ENCODE measurements around the gene NSRP1.
"Not testable (repeated sequence)": the region's sequence is repeated elsewhere in the genome, so short reads cannot be mapped to it uniquely, and the experiment has no call there.

NSRP1 gene

DNA sequence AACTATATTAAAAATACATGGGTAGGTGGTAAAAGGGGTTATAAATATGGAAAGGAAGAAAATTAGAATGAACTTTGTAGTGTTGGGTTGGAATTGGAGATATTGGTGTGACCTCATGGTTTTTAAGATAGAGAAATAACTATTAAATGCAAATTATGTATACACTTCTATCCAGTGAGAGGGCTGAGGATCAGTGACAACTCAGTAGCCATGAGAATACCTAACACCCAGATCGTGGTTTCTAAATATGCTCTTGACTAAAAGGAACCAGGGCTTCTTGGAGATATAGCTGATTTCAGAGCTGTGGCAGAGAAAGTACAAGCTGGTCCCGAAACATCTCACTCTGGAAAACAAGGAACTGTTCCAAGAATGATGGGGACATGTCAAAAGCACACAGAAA lies 74.5 kb downstream of the NSRP1 start:
- peaks cover 19% of the 10 kb centered on the region for H3K36me3 Mint-ChIP-seq
- no peaks in the 10 kb centered on the region for H3K9me3 Mint-ChIP-seq
- no peak overlapping the region for H3K4me3 Mint-ChIP-seq
- H3K27ac Mint-ChIP-seq = peak overlapping the region; percentile 57
- peaks cover 7% of the 10 kb centered on the region for H3K4me1 Mint-ChIP-seq
- ATAC-seq = no peak
- DNase-seq (ENCODE audit: low spot score in 2 of 2) = no peak

DNA sequence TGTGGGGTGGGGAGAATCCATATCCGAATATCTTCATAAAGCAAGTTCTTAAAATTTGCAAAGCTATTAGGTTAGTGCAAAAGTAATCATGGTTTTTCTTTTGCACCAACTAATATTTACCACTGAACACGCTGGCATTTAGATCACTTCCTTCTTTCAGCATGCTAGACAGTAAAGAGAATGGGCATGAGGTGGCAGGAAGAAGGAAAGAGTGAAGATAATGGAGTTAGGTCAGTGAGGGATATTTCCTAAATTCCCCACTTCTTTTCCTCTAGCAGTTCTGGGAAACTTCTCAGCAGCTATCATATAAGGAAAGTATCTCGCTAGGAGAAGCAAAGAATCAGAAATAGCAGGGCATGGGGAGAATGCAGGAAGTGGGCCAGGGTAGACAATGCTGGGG lies 79.9 kb downstream of the NSRP1 start:
- DNase-seq (ENCODE audit: low spot score in 2 of 2) (no peak), ATAC-seq (no peak)
- Mint-ChIP-seq H3K4me3 (no peak overlapping the region), H3K4me1 (no peaks in the 10 kb centered on the region), H3K9me3 (no peaks in the 10 kb centered on the region), H3K36me3 (no peaks in the 10 kb centered on the region), H3K27ac (peak overlapping the region; percentile 13)

DNA sequence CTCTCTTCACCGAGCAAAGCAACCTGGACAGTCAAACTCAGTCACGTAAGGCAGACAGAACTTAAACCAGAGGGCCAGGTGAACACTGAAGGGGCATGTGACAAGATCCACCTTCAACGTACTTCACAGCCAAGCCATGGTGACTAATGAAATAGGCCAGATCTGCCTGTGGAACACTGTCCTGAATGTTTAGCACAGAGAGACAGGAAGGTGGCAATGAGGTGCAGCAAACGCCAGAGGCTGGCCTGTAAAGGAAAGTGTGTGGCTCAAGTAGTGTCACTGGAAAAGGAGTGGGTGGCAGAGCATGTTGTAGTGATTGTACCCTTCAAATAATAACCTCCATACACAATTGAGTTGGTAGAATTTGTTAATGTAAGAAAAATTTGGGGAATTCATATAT lies 80.8 kb downstream of the NSRP1 start:
- Mint-ChIP-seq H3K9me3 (no peaks in the 10 kb centered on the region), H3K4me1 (no peaks in the 10 kb centered on the region), H3K4me3 (no peak overlapping the region), H3K27ac (no peak overlapping the region), H3K36me3 (no peaks in the 10 kb centered on the region)
- ATAC-seq (no peak), DNase-seq (ENCODE audit: low spot score in 2 of 2) (no peak)

DNA sequence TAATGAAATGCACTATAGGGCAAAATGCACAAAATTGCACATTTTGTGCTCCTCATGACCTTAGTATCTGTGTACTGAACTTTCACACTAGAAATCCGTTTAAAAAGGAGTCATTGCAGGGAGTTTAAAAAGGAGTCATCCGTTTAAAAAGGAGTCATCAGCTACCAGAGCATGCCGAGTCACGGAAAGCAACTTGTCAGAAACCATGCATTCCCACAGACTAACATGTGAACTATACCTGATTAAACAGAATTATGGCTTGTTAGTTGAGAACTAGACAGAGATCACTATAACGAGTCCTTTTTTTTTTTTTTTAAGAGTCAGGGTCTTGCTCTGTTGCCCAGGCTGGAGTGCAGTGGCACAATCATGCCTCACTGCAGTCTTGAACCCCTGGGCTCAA lies 83.0 kb downstream of the NSRP1 start:
- DNase-seq (ENCODE audit: low spot score in 2 of 2) (no peak), ATAC-seq (no peak)
- Mint-ChIP-seq H3K27ac (no peak overlapping the region), H3K4me1 (no peaks in the 10 kb centered on the region), H3K9me3 (no peaks in the 10 kb centered on the region), H3K36me3 (no peaks in the 10 kb centered on the region), H3K4me3 (no peak overlapping the region)

DNA sequence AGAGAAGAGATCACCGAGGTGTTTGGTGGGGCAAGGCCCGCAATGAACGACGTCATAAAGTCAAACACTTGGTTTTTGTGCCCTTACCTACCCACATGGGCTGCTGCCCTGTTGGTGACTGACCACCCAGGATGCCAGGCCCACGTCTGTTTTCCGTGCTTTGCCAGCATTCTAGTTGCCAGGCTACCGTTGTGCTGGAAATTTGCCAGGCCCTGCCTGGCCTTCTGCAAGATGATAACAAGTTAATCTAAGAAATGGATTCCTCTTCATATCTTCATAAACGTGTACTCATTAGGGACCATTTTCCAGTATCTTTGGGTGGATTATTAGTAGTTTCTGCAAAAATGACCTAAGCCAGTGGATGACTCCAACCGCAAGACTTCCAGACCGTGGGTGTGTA lies 83.5 kb downstream of the NSRP1 start:
- H3K4me3 Mint-ChIP-seq = no peak overlapping the region
- DNase-seq (ENCODE audit: low spot score in 2 of 2) = no peak
- no peaks in the 10 kb centered on the region for H3K9me3 Mint-ChIP-seq
- no peak for ATAC-seq
- no peaks in the 10 kb centered on the region for H3K4me1 Mint-ChIP-seq
- no peaks in the 10 kb centered on the region for H3K36me3 Mint-ChIP-seq
- no peak overlapping the region for H3K27ac Mint-ChIP-seq

DNA sequence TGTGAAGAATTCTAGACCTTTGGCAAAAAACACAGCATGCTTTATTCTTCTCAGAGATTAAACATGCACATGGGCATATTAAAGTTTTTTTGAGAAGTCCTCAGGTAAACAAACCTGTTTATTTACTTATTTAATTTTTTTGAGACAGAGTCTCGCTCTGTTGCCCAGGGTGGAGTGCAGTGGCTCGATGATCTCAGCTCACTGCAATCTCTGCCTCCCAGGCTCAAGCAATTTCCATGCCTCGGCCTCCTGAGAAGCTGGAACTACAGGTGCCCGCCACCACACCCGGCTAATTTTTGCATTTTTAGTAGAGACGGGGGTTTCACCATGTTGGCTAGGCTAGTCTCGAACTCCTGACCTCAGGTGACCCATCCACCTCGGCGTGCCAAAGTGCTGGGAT lies 84.0 kb downstream of the NSRP1 start:
- not testable (repeated sequence) for H3K4me1 Mint-ChIP-seq; H3K4me3 Mint-ChIP-seq; H3K36me3 Mint-ChIP-seq; DNase-seq (ENCODE audit: low spot score in 2 of 2); ATAC-seq; H3K27ac Mint-ChIP-seq; H3K9me3 Mint-ChIP-seq

DNA sequence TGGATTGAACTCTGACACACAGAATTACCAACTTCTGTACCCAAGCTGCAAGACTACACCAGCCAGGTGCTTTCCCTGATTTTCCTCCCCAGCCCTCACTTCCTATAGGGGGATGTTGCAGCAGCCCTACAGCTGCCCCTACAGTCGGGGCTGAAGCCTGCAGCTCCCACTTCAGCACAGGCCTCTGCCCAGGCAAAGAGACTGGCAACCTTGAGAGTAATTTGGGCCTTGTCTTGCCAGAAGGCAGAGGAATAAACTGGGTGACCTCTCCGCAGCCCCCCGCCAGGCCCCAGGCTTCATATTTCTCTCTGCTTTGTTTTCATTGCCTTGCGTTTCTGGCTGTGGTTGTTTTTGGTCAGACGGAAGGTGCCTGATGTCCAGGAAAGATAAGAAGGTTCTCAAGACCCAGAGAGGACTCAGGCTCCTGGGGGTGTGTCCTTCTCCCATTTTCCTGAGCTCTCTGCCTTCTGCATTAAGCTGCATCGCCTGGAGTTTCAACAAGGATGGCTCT lies 86.9 kb downstream of the NSRP1 start:
- Mint-ChIP-seq H3K36me3 (no peaks in the 10 kb centered on the region), H3K4me1 (no peaks in the 10 kb centered on the region), H3K9me3 (no peaks in the 10 kb centered on the region), H3K27ac (no peak overlapping the region), H3K4me3 (no peak overlapping the region)
- DNase-seq (ENCODE audit: low spot score in 2 of 2) (no peak), ATAC-seq (no peak)

DNA sequence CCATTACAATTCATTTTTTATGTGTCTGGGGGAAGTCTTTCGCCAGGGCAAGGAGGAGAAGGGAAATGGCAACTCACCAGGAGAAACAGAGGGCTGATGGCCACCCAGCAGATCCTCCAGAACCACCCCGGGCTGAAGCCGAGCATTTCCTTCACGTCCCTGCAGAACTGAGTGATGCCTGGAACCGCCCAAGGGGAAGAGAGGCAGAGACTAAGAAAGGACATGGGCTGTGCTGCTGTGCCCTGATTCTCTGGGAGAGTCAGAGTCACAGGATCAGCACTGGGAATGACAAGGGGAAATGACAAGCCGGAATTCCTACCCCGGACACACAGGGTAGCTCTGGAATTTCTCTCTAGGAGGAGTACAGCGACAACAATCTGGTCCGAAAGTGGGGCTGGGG lies 91.0 kb downstream of the NSRP1 start:
- H3K4me1 Mint-ChIP-seq = peaks cover 18% of the 10 kb centered on the region
- H3K36me3 Mint-ChIP-seq = no peaks in the 10 kb centered on the region
- H3K4me3 Mint-ChIP-seq = no peak overlapping the region
- DNase-seq (ENCODE audit: low spot score in 2 of 2) = no peak
- no peaks in the 10 kb centered on the region for H3K9me3 Mint-ChIP-seq
- ATAC-seq = no peak
- H3K27ac Mint-ChIP-seq = no peak overlapping the region

DNA sequence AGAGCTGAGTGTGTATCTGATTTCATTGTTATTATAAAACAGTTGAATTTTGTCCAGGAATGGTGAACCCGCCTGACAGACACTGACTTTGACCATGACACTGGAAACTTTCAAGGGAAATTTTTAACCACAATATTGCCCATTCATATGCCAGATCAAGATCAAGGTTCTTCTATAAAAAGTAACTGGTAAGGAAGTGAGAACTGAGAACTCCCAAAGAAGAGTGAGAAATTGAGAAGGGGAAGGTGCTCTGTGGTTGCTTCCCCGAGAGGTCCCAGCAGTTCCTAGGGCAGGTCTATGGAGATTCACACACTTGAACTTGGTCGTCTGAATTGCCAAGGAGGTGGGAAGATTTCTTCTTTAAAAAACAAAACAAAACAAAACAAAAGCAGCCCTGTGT lies 91.6 kb downstream of the NSRP1 start:
- ATAC-seq (no peak), DNase-seq (ENCODE audit: low spot score in 2 of 2) (no peak)
- peaks cover 18% of the 10 kb centered on the region for H3K4me1 Mint-ChIP-seq
- H3K27ac Mint-ChIP-seq = no peak overlapping the region
- H3K4me3 Mint-ChIP-seq = no peak overlapping the region
- no peaks in the 10 kb centered on the region for H3K36me3 Mint-ChIP-seq
- no peaks in the 10 kb centered on the region for H3K9me3 Mint-ChIP-seq

DNA sequence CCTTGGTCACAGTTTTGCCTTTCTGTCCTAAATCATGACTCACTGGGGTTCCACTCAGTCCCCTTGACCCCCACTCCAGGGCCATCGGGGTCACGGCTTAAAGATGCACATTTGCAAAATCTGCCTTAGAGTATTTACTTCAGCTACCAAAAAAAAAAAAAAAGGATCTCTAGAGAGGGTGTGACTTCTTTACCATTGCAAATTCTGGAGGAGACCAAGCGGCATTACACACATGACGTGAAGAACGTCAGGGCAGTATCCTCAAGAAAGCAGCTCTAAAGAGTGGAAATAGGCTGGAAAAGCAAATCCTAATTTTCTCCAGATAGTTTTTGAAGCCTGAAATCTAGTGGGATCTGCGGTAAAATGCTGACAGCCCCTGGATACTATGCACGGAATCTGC lies 93.3 kb downstream of the NSRP1 start:
- H3K27ac Mint-ChIP-seq = no peak overlapping the region
- ATAC-seq (no peak), DNase-seq (ENCODE audit: low spot score in 2 of 2) (no peak)

DNA sequence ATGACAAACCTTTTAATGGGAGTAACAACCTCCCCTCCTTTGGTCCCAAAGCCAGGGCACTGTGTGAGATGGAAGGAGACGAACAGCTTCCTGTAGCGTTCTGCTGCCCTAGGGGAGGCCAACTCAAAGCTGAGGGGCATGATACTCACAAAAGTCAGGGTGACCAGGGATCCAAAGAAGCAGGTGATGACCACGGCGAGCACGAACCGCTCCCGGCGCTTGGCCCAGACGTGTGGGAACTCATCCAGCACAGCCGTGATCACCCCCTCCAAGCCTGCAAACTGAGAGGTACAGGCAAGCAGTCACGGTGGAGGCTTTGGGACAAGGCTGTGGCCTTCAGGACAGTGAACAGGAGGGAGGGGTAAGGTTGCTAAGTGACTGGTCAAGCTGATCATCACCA lies 93.8 kb downstream of the NSRP1 start:
- Mint-ChIP-seq H3K9me3 (no peaks in the 10 kb centered on the region), H3K4me3 (no peak overlapping the region), H3K27ac (peak overlapping the region; percentile 30), H3K36me3 (no peaks in the 10 kb centered on the region), H3K4me1 (peaks cover 18% of the 10 kb centered on the region)
- no peak for DNase-seq (ENCODE audit: low spot score in 2 of 2)
- ATAC-seq = no peak

More for the DNA sequence above, 93.3 kb downstream of the NSRP1 start:
- Mint-ChIP-seq H3K4me1 (peaks cover 18% of the 10 kb centered on the region), H3K4me3 (no peak overlapping the region), H3K9me3 (no peaks in the 10 kb centered on the region), H3K36me3 (no peaks in the 10 kb centered on the region)

DNA sequence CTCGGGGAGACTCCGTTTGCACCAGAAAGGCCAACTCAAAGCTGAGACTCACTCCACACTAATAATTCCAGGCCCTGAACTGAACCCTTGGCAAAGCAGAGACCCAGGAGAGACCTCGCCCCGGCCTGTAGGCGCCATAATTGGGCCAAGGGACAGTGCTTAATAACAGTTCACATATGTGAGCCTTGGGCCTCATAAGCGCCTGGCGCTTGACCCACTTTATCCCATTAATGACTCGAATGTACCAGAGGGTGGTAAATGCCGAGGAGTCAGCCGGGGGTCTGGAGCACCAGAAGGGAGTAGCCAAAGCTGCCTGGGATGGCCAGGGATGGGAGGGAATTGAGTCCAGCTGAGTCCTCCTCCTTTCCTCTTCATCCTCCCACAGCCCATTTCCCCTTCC lies 94.3 kb downstream of the NSRP1 start:
- Mint-ChIP-seq H3K4me1 (peaks cover 18% of the 10 kb centered on the region), H3K27ac (peak overlapping the region; percentile 30), H3K36me3 (no peaks in the 10 kb centered on the region), H3K9me3 (no peaks in the 10 kb centered on the region), H3K4me3 (no peak overlapping the region)
- ATAC-seq (no peak), DNase-seq (ENCODE audit: low spot score in 2 of 2) (no peak)

DNA sequence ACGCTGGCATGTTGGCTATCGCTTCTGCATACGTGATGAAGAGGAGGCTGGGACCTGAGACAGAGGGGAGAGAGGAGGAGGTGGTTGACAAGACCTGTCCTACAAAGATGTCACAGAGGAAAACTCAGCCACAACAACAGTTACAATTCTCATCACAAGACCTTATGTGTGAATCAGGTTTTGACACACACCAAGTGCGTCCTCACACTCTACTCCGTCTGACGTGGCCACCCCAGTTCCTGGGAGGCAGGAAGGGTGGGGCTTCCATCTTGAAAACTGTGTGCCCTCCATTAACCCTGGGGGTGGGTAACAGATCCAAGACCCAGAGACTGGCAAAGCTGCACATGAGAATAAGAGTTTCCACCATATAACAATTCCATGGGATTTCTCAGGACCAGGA lies 94.8 kb downstream of the NSRP1 start:
- Mint-ChIP-seq H3K9me3 (no peaks in the 10 kb centered on the region), H3K27ac (peak overlapping the region; percentile 30), H3K4me3 (no peak overlapping the region), H3K36me3 (no peaks in the 10 kb centered on the region), H3K4me1 (peaks cover 18% of the 10 kb centered on the region)
- DNase-seq (ENCODE audit: low spot score in 2 of 2) (peak in 1 of 2 donors; percentile 61), ATAC-seq (peak; percentile 80)

DNA sequence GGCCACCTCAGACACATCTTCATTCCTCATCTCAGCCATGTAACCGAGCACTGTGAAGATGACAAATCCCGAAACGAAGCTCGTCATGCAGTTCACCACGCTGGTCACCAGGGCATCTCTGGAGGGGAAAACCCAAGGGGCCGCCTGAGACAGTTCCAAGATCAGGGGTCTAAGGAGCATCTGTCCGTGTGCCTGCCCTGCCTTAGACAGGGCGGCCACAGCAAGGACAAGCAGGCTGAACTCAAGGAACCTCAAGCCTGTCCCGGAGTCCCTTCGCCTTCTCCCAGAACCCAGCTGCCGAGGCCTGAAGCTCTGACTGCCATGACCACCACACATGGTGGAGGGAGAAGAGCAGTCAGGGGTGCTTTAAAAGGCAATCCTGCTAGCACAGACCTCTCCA lies 96.1 kb downstream of the NSRP1 start:
- ATAC-seq = peak; percentile 90
- Mint-ChIP-seq H3K36me3 (no peaks in the 10 kb centered on the region), H3K4me1 (peaks cover 18% of the 10 kb centered on the region), H3K9me3 (no peaks in the 10 kb centered on the region), H3K4me3 (no peak overlapping the region), H3K27ac (peak overlapping the region; percentile 30)
- DNase-seq (ENCODE audit: low spot score in 2 of 2) = peak in 1 of 2 donors; percentile 72

DNA sequence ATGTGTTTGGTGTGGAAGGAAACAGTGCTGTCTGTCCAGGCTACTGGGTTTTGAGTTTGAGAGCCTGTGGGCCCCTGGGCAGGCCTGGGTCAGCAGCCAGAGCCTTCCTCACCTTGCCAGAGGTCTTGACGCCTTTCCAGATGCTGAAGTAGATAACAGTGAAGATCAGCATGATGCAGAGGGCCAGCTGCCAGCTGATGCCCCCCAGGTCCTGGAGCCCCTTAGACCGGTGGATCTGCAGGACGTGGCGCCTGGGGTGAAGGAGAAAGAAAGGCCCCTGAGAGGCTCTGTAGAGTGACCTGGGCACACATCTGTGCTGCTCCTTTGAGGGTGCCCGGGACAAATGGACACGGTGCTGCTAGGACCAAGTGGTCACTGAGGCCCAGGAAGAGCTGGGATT lies 100.4 kb downstream of the NSRP1 start:
- DNase-seq (ENCODE audit: low spot score in 2 of 2) (no peak), ATAC-seq (no peak)
- peaks cover 6% of the 10 kb centered on the region for H3K4me1 Mint-ChIP-seq
- no peak overlapping the region for H3K27ac Mint-ChIP-seq
- no peaks in the 10 kb centered on the region for H3K9me3 Mint-ChIP-seq
- no peak overlapping the region for H3K4me3 Mint-ChIP-seq
- H3K36me3 Mint-ChIP-seq = no peaks in the 10 kb centered on the region

DNA sequence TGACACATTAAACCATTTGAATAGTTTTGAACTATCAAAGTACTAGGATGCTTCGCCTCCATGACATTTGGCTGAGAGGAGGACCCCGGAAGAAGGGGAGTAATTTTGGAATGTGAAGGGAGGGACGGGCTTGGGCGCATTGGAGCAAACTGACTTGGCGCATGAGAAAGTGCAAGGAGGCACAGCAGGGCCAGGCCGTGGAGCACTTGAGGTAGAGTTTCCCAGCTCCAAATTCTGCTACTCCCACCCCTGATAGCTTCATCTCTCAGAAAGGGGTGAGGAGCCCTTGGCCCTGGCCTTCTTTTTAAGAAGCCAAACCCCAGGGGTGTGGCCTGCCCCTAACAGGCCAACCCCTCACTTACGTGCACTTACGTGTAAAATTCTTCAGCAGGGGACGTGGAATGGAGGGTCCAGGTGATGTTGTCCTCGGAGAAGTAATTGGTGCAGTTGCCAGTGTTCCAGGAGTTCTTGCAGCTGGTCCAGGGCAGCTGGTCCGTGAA lies 101.2 kb downstream of the NSRP1 start:
- Mint-ChIP-seq H3K36me3 (no peaks in the 10 kb centered on the region), H3K4me1 (no peaks in the 10 kb centered on the region), H3K4me3 (no peak overlapping the region), H3K9me3 (no peaks in the 10 kb centered on the region), H3K27ac (no peak overlapping the region)
- ATAC-seq = no peak
- DNase-seq (ENCODE audit: low spot score in 2 of 2) = no peak

DNA sequence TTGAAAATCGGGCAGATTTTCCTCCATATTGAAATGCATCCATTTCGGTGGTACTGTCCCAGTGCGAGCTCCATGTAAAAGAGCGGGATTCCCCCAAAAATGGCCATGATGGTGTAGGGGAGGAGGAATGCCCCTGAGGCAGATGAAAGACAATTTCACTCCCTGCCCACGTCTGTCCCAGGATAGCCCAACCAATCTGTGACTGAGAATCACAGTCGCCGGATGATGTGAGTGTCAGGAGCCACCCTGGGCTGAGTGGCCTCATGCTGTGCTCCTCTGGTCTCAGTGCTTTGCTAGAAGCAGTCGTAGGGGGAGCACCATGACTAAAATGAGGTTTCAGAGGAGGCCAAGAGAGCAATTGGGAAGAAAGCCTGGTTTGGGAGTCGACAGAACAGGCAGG lies 102.2 kb downstream of the NSRP1 start:
- no peaks in the 10 kb centered on the region for H3K9me3 Mint-ChIP-seq
- no peaks in the 10 kb centered on the region for H3K4me1 Mint-ChIP-seq
- H3K4me3 Mint-ChIP-seq = no peak overlapping the region
- H3K36me3 Mint-ChIP-seq = no peaks in the 10 kb centered on the region
- DNase-seq (ENCODE audit: low spot score in 2 of 2) (no peak), ATAC-seq (peak; percentile 57)
- no peak overlapping the region for H3K27ac Mint-ChIP-seq
